ENCODE data around the gene SLC29A4.
"Not testable (repeated sequence)": the region's sequence is repeated elsewhere in the genome, so short reads cannot be mapped to it uniquely, and the experiment has no call there.

The SLC29A4 gene

DNA sequence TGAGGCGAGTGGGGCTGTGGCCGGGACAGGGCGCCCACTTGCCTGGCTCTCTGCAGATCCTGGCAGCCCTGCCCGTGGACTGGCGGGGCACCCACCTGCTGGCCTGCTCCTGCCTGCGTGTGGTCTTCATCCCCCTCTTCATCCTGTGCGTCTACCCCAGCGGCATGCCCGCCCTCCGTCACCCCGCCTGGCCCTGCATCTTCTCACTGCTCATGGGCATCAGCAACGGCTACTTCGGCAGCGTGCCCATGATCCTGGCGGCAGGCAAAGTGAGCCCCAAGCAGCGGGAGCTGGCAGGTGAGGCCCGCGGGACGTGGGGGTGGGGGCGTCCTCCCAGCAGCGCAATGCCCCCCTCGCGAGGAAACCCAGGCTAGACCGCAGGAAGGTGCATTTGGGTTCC is 17.6 kb downstream of the SLC29A4 start:
- no peak for DNase-seq

GRCh38 chr7:5302577-5302976 is 19.8 kb downstream of the SLC29A4 start:
- no peak for DNase-seq

- no peak for DNase-seq
Observed at GRCh38 chr7:5303061-5303460, 20.3 kb downstream of the SLC29A4 start.

DNA sequence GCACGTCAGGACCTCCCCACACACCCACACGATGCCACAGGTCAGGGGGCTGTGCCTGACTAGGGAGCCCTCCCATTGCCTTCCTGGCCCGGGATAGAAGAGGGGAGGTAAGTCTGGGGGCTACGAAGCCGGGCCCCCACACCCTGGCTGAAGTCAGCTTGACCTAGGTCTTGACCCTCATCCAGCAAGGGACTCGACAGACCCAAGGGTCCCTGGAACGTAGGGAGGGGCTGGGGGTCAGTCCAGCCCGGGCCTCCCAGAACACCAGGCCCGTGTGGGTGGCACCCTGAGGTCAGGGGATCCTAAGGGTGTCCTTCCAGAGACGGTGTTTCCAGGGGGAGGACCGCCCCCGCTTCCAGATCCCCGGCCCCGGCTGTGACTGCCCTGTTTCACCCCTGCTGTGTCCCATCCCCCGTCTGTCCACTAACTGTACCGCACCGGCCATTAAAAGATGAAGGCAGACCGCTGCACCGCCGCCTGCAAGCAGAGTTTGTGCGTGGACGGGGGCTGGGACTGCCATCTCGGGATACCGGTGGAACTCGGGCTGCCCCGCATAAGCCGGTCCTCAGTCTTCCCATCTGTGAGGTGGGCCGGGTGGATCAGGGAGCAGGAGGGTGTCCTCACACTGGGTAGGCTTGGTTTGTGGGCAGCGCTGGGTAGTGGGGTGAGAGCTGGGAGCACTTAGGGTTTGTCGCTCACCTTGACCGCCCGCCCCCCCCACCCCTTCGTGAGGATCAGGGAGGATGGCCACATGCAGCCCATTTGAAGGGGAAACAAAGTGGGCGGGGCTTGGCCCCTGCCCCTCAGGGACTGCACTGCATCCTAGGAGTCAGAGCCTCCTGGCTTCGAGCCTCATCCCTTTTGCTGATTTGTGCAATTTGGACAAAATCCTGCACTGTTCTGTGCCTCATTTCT is 21.1 kb downstream of the SLC29A4 start:
- DNase-seq: no peak

- not testable (repeated sequence) for DNase-seq
Observed at GRCh38 chr7:5305050-5305449, 22.3 kb downstream of the SLC29A4 start.

GRCh38 chr7:5307221-5308142 is 24.7 kb downstream of the SLC29A4 start:
- DNase-seq: not testable (repeated sequence)

GRCh38 chr7:5309146-5309545 is 26.4 kb downstream of the SLC29A4 start:
- no peak for DNase-seq

DNA sequence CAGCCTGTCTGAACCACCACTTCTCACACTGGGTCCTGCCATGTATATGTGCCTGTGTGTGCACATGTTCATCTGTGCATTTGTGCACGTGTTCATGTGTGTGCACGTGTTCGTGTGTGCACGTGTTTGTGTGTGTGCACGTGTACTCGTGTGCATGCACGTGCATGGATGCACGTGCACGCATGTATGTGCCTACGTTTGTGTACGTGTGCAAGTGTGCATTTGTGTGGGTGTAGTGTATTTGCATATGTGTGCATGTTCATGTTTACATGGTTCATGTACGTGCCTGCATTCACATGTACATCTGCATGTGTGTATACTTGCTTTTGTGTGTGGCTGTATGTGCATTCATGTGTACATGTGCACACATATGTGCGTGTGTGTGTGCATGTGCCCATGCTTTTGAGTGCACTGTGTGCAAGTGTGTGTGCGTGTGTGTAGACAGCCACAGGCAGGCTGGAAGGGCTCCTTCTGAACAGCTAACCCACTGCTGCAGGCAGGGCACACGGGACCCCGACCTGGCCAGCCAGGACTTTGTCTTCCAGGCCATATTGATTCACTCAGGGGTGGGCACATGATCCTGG is 28.2 kb downstream of the SLC29A4 start:
- DNase-seq: no peak

GRCh38 chr7:5312276-5313070 is 29.7 kb downstream of the SLC29A4 start:
- not testable (repeated sequence) for DNase-seq

DNA sequence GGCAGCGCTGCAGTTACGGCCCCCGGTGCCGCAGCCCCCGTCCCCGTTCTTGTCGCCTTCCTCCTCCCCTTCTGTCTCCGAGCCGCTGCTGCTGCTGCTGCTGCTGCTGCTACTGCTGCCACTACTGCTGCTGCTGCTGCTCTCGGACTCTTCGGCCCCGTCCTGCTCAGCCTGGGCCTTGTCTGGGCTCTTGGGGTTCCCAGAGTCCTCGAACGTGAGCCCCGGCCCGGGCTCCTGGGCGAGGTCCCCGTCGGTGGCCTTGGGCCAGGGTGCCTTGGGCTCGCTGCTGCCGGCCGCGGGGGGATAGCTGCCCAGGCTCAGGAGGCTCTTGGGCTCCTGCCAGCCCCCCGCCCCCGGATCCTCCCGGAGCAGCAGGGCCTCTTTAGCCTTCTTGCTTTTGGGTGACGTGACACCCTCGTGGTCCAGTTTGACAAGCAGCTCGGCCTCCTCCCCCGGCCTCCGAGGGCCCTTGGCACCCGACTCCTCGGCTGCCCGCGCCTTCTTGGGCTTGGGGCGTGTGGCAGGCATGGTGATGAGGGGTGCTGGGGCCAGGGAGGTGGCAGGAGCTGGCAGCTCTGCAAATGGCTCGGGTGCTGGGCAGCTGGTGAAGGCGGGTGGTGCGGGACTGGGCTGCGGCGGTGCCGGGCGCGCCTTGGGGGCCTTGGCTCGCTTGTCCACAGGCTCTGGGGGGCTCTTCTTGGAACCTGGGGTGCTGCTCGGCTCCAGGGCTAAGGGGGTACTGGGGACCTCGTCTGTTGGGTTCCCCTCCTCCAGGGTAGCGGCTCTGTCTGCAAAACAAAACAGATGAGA is 30.5 kb downstream of the SLC29A4 start:
- DNase-seq: not testable (repeated sequence)

- DNase-seq: no peak
Observed at GRCh38 chr7:5314864-5315263, 32.1 kb downstream of the SLC29A4 start.

GRCh38 chr7:5315761-5316160 is 33.0 kb downstream of the SLC29A4 start:
- DNase-seq: no peak

DNA sequence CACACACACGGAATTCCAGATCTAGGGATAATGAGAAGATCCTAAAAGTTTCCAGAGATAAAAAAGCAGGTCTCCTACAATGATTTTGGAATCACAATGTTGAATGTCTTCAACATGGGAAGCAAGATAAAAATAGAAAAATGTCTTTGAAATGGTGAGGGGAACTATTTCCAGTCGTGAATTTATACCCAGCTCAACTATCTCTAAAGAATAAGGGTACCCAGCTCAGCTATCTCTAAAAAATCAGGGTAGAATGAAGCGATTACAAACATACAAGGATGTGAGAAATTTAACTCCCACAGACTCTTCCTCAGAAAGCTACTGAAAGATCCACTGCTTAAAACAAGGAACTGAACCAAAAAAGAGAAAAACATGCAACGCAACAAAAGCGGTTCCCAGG is 35.9 kb downstream of the SLC29A4 start:
- DNase-seq: not testable (repeated sequence)

GRCh38 chr7:5320391-5320790 is 37.6 kb downstream of the SLC29A4 start:
- DNase-seq: no peak

GRCh38 chr7:5320802-5321396 is 38.2 kb downstream of the SLC29A4 start:
- no peak for DNase-seq

DNA sequence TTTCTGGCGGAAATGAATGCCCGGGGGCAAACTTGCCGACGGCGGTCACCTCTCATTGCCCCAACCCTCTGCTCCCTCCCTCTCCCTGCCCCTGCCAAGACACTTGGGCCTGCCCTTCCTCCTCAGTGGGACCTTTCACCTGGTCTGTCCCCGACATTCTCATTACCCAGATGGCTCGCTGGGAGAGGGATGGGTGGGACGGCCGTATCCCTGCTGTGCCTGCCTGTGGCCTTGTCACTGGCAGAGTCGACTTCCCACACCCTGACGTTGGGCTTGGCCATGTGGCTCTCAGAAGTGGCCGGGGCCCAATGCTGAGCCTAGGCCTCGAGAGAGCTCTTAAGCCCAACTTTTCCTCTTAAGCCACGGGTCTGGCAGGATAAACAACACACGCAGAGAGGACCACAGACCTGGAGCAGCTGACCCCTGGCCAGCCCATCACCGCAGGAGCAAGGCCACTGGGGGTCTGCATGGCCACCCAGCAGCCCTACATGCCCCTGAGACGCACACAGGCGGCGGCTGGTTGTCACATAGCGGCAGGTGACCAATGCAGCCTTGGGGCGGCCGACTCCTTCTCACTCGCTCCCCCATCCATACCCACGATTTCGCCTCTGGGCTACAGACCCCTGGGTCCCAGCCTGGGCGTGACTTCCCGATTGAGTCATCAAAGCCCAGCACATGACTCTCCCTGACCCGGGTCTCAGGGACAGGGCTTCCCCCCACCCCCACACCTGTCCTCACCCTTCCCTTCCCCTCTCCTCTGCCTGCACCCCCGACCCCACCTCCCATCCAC is 40.1 kb downstream of the SLC29A4 start:
- DNase-seq: no peak

DNA sequence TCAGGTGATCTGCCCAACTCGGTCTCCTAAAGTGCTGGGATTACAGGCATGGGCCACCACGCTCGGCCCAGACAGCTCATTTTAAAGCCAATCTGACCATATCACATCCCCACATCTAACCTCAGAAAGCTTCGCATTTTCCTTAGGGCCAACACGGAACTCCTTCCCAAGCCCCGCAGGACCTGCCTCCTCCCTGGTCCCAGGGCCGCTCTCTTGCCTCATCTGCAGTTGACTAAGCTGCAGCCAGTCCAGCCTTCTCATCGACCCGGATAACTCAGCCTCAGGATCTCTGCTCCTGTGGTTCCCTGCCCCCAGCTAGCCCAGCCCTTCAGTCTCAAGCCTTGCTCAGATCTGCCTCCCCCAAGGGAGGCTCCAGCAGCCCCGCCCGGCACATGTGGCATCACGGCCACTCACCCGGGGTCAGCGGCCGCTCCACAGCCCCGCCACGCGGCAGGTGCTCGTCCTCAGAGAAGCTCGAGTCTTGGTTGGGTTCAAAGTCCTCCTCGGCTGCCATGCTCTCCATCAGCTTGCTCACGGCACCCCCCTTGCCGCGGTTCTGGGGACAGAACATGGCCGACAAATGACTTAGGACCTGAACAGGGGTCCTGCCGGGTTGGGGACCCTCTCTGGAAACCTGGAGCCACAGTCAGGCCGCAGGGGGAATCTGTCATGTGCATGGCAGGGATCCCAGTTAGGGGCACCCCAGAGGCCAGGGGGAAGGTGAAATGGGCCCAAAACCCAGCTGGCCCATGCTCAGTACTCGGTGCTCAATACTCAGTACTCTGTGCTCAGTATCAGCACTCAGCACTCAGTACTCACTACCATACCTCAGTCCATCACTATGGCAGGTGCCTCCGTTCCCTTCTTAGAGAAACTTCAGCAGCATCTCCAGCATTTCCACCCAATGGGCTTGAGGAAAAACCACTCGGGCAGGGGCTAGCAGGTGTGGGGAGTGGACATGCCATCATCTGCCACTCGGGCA is 41.3 kb downstream of the SLC29A4 start:
- not testable (repeated sequence) for DNase-seq

- no peak for DNase-seq
Observed at GRCh38 chr7:5324961-5325360, 42.2 kb downstream of the SLC29A4 start.

- no peak for DNase-seq
Observed at GRCh38 chr7:5330288-5330687, 47.5 kb downstream of the SLC29A4 start.
